Measurements from ENCODE around the gene ZNF829. TPM values are rescaled to one million over a fixed set of nuclear protein-coding genes. Genes with fewer than 3 reads are reported as not detected.

Gene ZNF829
- total RNA-seq, 1 experiment from 2014 or later = 3.0 TPM

Other genes with a start within 250 kb of the ZNF829 start
- 8.4 and 15.9 TPM in 2 replicates for gene ZNF461, start 249.5 kb downstream of the ZNF829 start, total RNA-seq (2014; rRNA removed; shearing (Covaris generic))
- 7.6 and 7.7 TPM in 2 replicates for gene ZNF567, start 228.7 kb downstream of the ZNF829 start, total RNA-seq (2014; rRNA removed; shearing (Covaris generic))
- gene ZNF850, start 143.5 kb downstream of the ZNF829 start, total RNA-seq (2014; rRNA removed; shearing (Covaris generic)) = 2.7 and 4.4 TPM in 2 replicates
- gene ZNF790, start 77.9 kb downstream of the ZNF829 start, total RNA-seq (2014; rRNA removed; shearing (Covaris generic)) = 3.5 and 7.2 TPM in 2 replicates
- gene ZNF345, start 65.4 kb downstream of the ZNF829 start, total RNA-seq (2014; rRNA removed; shearing (Covaris generic)) = 0.96 and 3.0 TPM in 2 replicates
- gene ZNF568, start within 50 bp of the ZNF829 start, total RNA-seq (2014; rRNA removed; shearing (Covaris generic)) = 7.3 and 9.7 TPM in 2 replicates
- gene ZNF420, start 162.1 kb upstream of the ZNF829 start, total RNA-seq (2014; rRNA removed; shearing (Covaris generic)) = 3.3 and 9.6 TPM in 2 replicates